ENCODE results near the gene ADGRB2.

The ADGRB2 gene

DNA sequence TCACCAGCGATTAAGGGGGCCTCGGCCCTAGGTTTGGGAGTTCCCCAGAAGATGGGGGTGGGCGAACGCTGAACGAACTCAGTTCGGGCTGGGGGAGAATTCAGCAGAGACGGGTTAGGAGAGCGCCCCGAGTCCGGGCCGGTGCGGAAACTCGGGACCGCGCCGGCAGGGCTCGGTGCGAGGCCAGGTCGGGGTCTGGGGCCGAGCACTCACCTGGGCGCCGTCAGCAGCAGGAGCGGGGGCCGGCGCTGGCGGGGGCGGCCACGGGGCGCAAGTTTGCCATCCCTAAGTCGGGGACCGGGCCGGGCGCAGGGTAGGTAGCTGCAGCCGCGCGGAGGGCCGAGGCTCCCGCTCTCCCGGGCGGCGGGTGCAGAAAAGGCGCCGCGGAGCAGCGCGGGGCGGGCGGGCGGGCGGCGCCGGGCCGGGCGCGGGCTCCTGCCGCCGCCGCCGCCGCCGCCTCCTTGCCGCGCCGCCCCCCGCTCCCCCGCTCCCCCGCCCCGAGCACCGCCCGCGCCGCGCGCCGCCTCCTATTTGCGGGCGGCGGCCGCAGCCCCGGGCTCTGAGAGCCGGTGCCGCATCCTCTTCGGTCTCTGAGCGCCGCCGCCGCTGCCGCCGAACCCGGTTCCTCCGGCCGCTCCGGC, 349 bp downstream of the ADGRB2 start:
- DNase-seq, result peak; percentile 34

DNA sequence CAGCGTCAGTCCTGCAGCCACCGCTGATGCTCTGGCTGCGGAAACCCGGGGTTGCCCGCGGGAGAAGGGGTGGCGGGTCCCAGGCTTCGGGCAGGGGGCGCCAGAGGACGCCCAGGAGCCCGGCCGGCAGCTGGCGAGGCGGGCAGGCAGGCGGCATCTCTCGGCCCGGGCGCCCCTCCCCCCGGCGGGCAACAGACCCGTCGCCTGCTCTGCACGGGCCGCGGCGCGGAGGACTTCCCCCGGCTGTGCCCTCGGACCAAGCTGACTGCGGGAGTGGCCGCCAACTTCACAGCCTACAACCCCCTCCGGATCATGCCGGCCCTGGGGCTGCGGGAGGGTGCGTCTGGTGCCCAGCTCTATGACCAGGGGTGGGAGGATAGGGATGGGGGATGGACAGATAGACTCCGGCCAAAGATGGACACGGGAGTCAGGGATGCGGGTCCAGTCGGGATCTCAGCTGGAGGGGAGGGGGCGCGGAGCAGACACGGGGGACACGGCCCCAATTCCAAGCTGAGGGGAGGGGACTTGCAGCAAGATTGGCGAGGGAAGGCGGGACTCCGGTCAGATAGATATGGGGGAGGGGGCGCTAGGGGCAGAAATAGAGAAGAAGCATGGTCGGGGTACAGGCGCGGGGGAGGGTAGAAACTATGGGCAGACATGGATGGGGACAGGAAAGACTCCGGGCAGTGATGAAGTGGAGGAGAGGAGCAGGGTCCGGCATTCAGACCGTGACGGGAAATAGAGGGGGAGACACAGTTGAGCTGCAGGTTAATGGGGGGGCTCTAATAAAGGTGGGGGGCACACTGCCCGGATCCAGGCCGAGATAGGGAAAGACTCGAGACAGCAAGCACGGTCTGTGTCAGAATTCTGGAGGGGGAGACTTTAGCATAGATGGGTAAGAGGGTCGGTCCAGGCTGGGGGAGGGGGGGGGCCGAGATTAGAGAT, 1.1 kb downstream of the ADGRB2 start:
- peak; percentile 76 for DNase-seq

DNA sequence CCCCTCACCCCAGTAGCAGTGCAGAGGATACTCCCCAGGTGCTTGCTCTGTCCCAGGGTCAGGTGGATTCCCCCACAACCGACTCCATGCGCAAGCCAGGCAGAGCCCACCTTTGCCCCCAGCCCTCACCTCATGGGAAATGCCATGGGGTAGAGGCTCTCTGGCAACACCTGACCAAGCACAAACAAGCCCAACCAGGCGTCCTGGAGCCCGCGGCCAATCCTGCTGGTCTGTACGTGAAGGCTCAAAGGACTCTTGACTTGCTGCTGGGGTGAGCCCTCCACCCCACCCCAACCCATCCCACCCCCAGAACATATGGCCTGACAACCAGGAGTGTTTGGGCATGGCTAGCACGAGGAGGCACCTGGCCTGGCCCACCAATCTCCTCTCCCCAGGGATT, 1.8 kb downstream of the ADGRB2 start:
- DNase-seq, result no peak

DNA sequence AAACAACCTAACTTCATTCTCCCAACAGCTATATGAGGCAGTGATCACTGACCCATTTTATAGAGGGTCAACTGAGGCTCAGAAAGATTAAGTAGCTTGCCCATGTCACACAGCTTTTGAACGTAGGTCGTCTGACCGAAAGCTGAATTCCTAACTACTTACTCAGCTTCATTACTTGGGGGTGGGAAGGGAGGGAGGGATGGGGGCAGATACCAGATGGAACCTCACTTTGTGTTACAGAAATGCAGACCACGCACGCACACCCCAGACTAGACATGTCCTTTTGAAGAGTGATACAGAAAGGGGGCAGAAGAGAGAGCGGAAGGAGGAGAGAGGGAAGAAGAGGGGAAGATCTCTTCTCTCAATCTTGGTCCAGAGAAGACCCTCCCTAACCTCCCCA, 2.3 kb downstream of the ADGRB2 start:
- DNase-seq, result no peak

DNA sequence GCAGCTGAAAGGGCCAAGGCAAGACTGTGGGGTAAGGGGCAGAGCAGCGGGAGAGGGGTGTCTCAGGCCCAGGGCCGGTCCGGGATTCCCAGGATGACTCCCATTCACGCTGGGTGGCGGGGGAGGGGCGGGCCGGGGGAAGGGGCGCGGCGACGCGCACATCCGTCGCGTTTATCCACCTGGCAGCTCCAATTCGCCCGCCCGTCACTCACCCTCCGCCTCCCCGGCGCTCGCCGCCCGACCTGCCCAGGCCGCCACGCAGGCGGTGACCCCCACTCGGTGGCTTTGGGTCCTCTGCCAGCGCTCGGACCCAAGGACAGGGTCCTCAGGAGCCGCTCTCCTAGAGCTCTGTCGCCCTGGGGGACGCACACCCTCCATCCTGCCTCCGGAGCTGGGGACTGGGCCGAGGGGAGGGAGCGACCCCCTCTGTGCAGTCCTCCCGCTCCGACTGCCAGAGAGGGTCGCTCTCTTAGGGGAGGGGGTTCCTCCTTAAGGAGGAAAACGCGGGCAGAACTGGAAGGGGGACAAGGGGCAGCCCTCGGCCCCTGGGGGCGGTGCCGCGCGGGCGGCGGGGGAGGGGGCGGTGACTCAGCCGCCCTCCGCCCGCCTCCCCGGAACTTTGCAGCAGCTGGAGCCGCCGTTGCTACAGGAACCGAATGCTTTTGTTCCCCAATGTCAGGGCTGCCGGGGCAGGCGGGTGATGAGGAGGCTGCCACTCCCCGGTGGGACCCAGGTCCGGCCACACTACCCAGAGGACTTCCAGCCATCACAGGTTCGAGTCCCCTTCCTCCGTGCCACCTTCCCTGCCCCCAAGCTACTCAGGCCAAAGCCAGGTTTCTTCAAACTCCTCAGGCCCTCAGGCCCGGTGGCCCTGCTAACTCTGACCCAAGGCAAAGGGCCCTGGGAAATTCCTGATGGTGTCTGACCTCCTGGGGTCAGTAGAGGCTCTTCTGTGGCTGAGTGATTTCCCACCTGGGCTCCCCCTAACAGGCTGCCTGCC, 3.4 kb downstream of the ADGRB2 start:
- DNase-seq, result peak; percentile 74

DNA sequence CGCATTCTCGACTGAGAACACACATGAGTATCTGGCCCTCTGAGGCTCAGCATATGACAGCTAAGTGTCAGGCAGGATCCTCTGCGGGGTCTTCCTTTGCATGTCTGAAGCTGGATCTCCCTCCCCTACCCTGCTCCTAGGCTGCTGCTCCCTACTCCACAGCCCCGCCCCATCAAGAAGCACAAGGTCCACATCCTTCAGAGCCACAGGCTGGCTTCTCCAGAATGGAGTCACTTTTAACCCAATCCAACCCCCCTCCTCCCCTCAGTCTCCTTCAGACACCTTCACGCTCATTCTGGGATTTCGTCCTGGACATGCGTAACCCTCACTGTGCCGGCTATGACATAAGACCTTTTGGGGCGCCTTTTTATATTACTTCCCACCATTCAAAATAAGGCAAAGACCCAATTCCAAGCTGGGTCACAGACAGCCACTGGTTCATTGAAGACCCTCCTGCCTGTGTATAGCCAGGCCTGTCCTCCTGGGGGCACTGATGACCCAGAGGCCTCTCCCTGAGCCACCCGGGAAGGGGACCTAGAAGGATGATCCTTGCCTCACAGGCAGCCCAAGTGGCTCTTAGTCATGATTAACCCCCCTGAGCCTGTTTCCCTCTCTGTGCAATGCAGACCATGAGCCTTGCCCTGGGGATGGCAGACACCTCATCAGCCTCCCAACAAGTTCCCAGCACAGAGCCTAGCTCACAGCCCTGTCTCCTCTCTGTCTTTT, 4.7 kb downstream of the ADGRB2 start:
- no peak for DNase-seq

DNA sequence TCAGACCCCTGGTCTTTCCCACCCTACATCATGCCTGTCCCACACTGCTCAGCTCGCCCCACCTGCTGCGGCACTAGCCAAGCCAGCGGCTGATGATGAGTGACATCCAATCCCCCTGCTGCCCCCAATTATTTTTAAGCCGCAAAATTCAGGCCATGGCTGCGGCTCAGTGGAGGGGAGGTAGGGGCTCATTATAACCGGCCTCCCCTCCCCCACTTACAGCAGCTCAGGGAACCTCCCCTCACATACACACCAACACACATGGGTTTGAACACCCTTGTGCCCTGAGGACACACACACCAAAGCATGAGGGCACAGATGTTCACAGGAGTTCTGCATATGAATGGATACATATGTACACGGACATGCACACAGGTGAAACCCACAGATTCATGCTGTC, 5.3 kb downstream of the ADGRB2 start:
- DNase-seq, result no peak

DNA sequence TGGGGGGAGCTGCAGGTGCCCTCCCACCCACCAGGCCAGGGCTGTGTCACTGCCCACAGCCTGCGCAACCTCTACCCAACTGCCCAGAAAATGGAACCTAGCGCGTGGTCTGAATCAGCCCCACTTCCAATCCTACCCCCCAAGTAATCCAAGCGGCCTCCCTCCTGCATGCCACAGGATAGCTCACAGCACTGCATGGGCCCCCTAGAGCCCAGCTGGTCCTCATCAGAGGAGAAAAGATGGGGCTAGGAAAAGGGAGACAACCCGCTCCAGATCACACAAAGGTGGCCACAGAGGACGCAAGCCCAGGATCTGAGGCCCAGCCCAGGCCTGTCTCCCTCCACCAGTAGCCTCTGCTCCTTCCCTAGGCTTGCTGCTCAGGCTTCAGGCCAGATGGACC, 6.2 kb downstream of the ADGRB2 start:
- no peak for DNase-seq

DNA sequence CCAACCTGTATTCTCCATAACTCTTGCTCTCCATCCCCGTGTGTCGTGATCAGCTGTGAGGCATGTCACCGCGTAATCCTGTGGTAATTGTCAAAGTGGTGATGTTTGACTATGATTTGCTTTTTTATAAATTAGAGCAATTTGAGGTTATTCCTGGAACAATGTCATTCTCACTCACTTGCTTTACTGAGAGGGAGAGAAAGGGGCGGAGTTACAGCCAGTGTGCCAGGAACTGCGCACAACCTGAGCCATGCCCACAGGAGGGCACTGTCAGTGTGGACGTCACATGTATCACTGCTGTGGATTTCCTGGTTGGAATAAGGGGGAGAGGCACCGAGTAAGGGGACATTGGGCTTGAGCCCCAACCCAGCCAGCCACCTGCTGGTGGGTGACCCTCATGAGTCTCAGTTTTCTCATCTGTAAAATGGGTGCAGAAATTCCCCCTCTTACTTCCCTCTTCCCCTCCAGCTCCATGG, 6.9 kb downstream of the ADGRB2 start:
- no peak for DNase-seq

DNA sequence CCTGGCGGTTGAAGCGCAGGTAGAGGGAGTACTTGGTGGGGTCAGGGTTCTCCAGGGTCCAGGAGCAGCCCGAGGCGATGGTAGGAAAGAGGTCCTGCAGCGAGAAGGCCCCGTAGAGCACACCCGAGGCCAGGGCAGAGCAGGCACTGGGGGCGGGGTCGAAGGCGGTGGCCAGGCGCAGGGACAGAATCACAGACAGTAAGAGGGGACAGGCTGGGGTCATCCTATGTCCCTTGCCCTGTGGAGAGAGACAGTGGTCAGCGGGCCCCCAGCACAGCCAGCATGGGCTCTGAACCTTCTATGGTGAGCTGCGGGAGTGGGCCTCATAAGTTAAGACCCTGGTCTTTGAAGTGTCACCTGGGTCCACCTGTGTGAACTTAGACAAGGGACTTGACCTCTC, 7.6 kb downstream of the ADGRB2 start:
- DNase-seq, result no peak

DNA sequence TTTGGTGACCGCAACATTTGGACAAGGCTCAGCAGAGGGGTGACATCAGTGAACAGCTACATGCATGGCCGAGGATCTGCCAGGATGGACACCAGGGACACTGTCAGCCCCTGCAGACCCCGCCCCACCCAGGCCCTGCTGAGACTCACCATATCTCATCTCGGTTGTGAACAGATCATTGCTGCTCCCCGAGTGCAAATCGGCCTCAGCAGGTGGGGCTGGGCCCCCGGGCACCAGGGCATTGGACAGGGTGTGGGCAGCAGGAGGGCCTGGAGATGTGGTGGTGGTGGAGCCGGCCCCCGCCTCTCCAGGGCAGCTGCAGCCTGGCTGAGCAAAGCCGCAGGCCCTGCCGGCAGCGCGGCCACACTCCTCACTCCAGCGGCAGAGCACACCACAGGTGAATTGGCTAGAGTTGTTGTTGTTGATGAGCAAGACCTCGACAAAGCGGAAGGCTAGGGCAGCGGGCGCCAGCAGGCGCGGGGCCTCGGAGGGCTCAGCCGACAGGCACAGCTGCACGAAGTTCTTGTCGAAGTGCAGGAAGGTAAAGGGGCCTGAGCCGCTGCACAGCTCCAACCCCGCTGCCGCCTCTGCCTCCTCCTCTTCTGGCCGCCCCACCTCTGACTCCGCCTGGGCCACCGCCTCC, 8.2 kb downstream of the ADGRB2 start:
- DNase-seq, result no peak

DNA sequence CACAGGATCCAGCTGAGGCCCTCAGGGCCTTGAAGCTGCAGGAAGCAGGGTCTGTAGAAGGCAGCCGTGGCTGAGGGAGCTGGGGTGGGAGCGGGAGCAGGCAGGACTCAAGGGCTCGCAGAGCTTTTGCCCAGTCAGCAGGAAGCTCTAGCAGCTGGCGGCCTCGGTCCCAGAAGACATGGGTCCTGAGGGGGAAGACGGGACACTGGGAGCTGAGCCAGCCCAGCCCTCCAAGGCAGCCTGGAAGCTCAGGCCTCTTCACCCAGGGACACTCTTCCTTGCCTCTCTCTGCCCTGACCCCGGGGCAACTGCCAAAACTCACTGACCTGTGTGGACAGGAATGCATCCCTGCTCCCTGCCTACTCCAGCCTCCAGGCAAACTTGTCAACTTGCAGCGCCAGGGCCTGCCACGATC, 8.9 kb downstream of the ADGRB2 start:
- no peak for DNase-seq

DNA sequence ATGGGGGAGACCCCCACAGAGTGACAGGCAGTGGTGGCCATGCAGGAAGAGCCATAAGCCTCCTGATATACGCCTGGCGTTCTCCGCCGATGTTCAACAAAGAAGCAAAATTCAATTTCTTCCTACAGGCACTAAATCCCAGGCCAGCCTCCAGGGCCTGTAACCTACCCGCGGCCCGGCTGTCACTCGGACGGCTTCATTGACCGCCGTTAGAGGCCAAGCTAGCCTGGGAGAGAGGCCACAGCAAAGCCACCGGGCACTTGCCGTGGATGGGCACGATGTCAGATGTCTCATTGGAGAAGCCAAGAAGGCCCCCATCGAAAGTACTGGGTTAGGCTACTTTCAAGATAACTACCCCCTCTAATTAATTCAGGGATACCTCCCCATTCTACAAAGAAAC, 9.7 kb downstream of the ADGRB2 start:
- DNase-seq, result no peak

DNA sequence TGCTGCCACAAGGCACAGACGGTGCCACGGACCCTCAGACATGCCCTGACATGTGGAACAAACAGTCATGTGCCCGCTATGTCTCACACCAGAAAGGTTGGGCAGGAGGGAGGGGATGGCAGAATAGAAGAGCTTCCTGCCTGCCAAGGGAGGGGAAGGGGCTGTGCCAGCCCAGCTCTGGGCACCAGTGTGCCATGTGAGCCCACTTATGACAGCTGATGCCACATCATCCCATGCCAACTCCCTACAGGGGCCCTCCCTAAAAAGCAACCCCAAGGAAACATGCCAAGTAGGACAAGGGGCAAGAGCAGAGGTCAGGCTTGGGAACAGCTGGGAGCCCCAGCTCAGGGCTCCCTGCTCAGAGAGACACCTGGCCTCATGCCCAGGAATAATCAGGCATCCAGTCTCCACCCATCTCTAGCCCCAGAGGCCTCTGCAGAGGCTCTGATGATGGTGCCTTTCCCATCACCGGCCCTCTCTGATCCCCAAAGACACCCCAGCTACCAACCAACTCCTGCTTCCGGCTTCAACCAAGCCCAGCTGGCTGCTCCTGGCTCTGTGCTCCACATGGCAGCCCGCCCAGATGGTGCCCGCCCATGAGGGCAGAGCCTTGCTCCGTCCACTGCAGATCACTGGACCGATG, 10.3 kb downstream of the ADGRB2 start:
- DNase-seq, result no peak

DNA sequence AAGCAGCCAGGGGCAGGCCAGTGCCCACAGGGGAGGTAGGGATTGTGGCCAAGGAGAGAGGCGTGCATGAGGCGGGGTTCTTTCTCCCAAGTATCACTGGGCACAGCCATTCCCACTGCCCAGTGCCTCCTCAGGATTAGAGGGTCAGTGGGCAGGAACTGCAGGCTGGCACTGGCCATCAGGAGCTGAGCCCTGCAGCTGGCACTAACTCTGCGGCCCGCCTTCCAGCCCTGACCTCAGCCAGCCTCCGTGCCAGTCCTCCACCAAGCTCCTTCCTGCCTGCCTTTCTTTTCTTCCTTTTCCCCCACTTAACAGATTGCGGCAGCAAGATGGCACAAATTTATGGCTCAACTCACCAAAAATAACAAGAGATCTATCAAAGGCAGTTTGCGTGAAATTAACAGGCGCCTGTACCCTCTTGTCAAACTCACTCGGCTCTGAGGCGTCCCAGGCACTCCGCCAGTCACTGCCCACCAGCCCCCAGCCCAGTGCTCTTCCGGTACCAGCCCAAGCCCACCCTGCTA, 11.1 kb downstream of the ADGRB2 start:
- no peak for DNase-seq

DNA sequence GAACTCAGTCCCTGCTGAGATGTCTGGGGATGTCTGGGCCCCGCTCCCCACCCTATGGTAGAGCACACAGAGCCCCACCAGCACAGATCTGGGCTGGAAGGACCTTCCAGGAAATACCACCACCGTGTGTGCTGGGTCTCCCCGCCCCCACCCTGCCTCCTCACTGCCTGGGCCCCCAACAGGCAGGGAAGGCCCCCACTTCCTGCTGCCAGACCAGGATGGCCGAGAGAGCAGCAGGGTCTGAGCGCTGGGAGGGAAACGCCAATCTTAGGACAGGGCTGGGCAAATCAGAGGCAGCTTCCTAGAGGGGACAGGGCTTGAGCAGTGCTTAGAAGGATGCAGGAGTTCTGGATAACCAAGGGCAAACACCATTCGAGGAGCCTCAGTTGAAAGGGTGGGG, 11.9 kb downstream of the ADGRB2 start:
- no peak for DNase-seq

DNA sequence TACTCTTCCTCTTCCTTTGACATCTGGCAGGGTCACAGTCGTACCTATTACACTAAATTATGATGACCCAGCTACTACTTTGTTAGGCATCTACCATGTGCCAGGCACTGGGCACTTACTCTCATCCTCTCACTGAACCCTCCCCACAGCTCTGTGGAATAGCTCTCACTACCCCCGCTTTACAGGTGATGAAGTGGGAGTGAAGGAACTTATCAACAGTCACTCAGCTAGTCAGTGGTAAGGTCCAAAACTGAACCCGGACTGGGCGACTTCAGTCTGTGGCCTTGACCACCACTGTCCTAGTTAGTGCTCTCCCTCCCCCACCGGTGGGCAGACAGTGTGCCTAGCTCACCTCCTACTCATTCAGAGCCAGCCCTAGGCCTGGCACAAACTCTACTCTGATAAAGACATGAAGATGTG, 12.3 kb downstream of the ADGRB2 start:
- no peak for DNase-seq

DNA sequence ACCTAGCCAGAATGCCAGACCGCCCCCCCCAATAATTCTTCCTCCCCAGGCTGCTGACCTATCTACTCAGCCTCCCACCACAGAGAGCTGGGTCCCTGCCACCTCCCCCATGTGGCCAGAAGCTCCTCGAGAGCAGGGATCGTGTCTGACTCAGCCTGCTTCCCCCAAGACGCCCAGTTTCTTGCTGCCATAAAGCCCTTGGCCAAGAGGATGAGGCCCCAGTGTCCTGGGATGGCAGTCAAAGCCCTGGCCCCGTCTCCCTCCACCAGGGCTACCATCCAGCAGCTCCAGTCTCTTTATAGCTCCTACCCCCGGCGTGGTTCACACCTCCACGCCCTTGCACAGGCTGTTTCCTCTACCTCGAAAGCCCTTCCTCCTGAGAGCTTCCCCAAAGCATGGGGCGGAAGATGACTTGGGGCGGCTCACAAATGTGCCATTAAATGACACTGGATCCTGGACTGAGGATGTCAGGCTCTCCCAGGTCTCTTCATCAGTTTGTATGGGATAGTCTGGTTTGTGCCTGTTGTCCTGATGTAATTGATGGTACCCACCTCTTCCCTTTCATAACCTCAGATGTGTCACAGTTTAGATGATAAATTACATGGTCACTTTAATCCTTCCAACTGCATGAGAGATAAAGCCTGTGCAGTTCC, 13.2 kb downstream of the ADGRB2 start:
- no peak for DNase-seq

DNA sequence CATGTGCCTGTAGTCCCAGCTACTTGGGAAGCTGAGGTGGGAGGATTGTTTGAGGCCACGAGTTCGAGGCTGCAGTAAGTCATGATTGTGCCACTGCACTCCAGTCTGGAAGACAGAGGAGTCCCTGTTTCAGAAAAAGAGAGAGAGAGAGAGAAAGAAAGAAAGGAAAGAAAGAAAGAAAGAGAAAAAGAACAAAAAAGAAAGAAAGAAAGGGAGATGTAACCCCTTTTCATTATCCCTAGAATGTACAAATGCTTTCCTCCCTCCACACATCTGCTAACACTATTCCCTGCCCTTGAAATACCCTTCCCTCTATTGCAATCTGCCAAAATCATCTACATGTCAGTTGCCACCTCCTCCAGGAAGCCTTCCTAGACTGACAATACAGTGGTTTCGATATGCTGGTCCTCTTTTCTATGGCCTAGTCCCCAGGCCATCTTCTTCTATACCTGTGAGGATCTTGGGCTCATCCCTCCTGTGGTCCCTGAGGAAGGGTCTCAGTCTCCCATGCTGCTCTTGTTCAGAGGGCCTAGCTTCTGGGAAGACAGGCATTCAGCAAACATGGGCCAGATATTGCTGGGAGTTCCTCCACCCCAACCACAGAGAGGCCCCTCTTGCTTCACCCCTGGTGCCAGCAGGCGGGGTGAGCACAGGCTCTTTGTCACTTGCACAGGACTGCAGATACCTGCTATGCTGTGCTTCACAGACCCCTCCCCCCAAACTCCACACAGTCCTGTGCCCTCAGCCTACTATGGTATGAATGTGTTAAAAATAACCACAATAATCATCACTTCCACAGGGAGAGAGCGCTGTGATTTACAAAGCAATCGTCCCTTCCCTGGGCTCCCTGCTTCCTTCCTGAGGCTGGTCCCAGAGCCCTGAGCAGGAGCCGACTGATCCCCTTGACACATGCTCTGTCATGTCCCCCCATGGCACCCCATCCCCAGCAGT, 14.1 kb downstream of the ADGRB2 start:
- no peak for DNase-seq
